Measurements from ENCODE around the gene ALDH1A3. TPM values are rescaled to one million over a fixed set of nuclear protein-coding genes. Genes with fewer than 3 reads are reported as not detected.

The ALDH1A3 gene
- total and polyA plus RNA-seq, 8 donors, result 0.31 to 17.5 (median 0.54) TPM

DNA sequence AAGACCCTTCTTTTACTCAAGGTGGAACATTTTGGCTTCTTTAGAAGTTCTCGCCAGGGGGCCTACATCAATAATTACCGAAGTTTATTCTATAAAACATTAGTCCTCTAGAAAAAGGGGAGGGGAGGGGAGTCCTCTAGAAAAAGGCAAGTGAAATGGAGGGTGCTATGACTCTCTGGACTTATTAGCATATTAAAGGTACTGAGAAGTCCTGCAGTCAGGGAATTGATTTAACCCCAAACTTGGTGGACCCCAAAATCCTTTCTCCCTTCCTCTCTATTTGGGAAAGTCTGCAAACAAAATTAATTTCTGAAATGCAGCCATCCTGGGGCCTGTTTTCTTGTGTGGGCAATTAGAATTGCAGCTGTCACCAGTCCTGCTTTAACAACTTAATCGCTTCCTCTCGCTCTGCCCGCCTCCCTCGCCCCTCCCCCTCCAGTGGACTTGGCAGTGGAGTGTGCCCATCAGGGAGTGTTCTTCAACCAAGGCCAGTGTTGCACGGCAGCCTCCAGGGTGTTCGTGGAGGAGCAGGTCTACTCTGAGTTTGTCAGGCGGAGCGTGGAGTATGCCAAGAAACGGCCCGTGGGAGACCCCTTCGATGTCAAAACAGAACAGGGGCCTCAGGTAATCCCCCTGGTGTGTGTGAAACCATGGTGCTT is 20.6 kb downstream of the ALDH1A3 start:
- DNase-seq (no peak), ATAC-seq (no peak)
- Histone ChIP-seq H3K9me3 (no peaks in the 10 kb centered on the region), H3K4me1 (peaks cover 4 to 16% of the 10 kb centered on the region in 2 donors), H3K27ac (no peak overlapping the region), H3K27me3 (peaks cover 0 to 27% of the 10 kb centered on the region in 2 donors), H3K4me3 (no peak overlapping the region), H3K36me3 (no peaks in the 10 kb centered on the region)
- intact Hi-C loops (cut with DNase I), result no loop called here
- TF ChIP-seq CTCF (IDR thresholded peaks at IDR 0.05), result no peak

- intact Hi-C loops (cut with DNase I), result no loop called here
- no peak for ATAC-seq
- Histone ChIP-seq H3K4me3 (no peak overlapping the region), H3K9me3 (no peaks in the 10 kb centered on the region), H3K4me1 (peaks cover 4 to 16% of the 10 kb centered on the region in 2 donors), H3K27me3 (peaks cover 0 to 27% of the 10 kb centered on the region in 2 donors), H3K36me3 (no peaks in the 10 kb centered on the region), H3K27ac (no peak overlapping the region)
- no peak for DNase-seq
- no peak for TF ChIP-seq CTCF (IDR thresholded peaks at IDR 0.05)
Observed at GRCh38 chr15:100900795-100901169, 21.2 kb downstream of the ALDH1A3 start.

- peaks cover 0 to 27% of the 10 kb centered on the region in 2 donors for H3K27me3 ChIP-seq
- H3K9me3 ChIP-seq, result no peaks in the 10 kb centered on the region
- H3K27ac ChIP-seq, result no peak overlapping the region
- TF ChIP-seq CTCF (IDR thresholded peaks at IDR 0.05), result no peak
- DNase-seq (no peak), ATAC-seq (no peak)
- intact Hi-C loops (cut with DNase I), result no loop called here
- H3K4me3 ChIP-seq, result no peak overlapping the region
- no peaks in the 10 kb centered on the region for H3K36me3 ChIP-seq
- H3K4me1 ChIP-seq, result peaks cover 4 to 16% of the 10 kb centered on the region in 2 donors
Observed at GRCh38 chr15:100901296-100901695, 21.7 kb downstream of the ALDH1A3 start.

GRCh38 chr15:100901702-100902435 is 22.2 kb downstream of the ALDH1A3 start:
- Histone ChIP-seq H3K9me3 (no peaks in the 10 kb centered on the region), H3K36me3 (no peaks in the 10 kb centered on the region), H3K27ac (peak overlapping the region; percentile 15 to 71), H3K4me1 (peaks cover 4 to 16% of the 10 kb centered on the region in 2 donors), H3K4me3 (peak overlapping the region in 1 of 2 donors; percentile 8), H3K27me3 (peaks cover 0 to 24% of the 10 kb centered on the region in 2 donors)
- no peak for TF ChIP-seq CTCF (IDR thresholded peaks at IDR 0.05)
- DNase-seq (no peak), ATAC-seq (no peak)
- intact Hi-C loops (cut with DNase I), result no loop called here

- intact Hi-C loops (cut with DNase I), result no loop called here
Observed at GRCh38 chr15:100902436-100903167, 23.0 kb downstream of the ALDH1A3 start.

More at GRCh38 chr15:100902436-100903167, 23.0 kb downstream of the ALDH1A3 start:
- TF ChIP-seq CTCF (IDR thresholded peaks at IDR 0.05), result no peak
- H3K27ac ChIP-seq, result peak overlapping the region; percentile 15 to 71
- ATAC-seq, result peak; percentile 93
- H3K4me3 ChIP-seq, result peak overlapping the region in 1 of 2 donors; percentile 8
- peak; percentile 68 to 86 (median 78) for DNase-seq
- no peaks in the 10 kb centered on the region for H3K36me3 ChIP-seq
- peaks cover 0 to 17% of the 10 kb centered on the region in 2 donors for H3K27me3 ChIP-seq
- no peaks in the 10 kb centered on the region for H3K9me3 ChIP-seq
- peaks cover 4 to 16% of the 10 kb centered on the region in 2 donors for H3K4me1 ChIP-seq

All from left lung (tissue), 10 donors.